Measurements from ENCODE around the gene RAB11B. TPM values are rescaled to one million over a fixed set of nuclear protein-coding genes. Genes with fewer than 3 reads are reported as not detected.
"Not testable (repeated sequence)": the region's sequence is repeated elsewhere in the genome, so short reads cannot be mapped to it uniquely, and the experiment has no call there.

RAB11B gene
- polyA plus RNA-seq, 1 donor from 2014 or later, result 71.1 TPM

GRCh38 chr19:8377598-8377997 lies 12.6 kb upstream of the RAB11B start:
- Histone ChIP-seq H2AFZ (ENCODE audit: low read depth, low read length) (no peak overlapping the region), H3K9ac (ENCODE audit: low read length) (no peak overlapping the region), H3K36me3 (ENCODE audit: insufficient read depth, low read length) (no peaks in the 10 kb centered on the region), H3K9me3 (ENCODE audit: low read length) (no peaks in the 10 kb centered on the region), H3F3A (ENCODE audit: insufficient read depth, low read length, poor library complexity, severe bottlenecking) (no peaks in the 10 kb centered on the region), H3K9me2 (ENCODE audit: insufficient read depth, low read length) (no peaks in the 10 kb centered on the region), H3K4me2 (ENCODE audit: low read length) (no peak overlapping the region), H3K27me3 (ENCODE audit: insufficient read depth, low read depth, low read length) (no peaks in the 10 kb centered on the region), H3K79me2 (replicated peaks; ENCODE audit: insufficient read depth, low read length) (no peaks in the 10 kb centered on the region), H4K20me1 (ENCODE audit: insufficient read depth) (no peaks in the 10 kb centered on the region), H3K27ac (ENCODE audit: low read length) (no peak overlapping the region), H3K4me3 (ENCODE audit: low read length) (no peak overlapping the region)
- TF ChIP-seq, protein P1, sequence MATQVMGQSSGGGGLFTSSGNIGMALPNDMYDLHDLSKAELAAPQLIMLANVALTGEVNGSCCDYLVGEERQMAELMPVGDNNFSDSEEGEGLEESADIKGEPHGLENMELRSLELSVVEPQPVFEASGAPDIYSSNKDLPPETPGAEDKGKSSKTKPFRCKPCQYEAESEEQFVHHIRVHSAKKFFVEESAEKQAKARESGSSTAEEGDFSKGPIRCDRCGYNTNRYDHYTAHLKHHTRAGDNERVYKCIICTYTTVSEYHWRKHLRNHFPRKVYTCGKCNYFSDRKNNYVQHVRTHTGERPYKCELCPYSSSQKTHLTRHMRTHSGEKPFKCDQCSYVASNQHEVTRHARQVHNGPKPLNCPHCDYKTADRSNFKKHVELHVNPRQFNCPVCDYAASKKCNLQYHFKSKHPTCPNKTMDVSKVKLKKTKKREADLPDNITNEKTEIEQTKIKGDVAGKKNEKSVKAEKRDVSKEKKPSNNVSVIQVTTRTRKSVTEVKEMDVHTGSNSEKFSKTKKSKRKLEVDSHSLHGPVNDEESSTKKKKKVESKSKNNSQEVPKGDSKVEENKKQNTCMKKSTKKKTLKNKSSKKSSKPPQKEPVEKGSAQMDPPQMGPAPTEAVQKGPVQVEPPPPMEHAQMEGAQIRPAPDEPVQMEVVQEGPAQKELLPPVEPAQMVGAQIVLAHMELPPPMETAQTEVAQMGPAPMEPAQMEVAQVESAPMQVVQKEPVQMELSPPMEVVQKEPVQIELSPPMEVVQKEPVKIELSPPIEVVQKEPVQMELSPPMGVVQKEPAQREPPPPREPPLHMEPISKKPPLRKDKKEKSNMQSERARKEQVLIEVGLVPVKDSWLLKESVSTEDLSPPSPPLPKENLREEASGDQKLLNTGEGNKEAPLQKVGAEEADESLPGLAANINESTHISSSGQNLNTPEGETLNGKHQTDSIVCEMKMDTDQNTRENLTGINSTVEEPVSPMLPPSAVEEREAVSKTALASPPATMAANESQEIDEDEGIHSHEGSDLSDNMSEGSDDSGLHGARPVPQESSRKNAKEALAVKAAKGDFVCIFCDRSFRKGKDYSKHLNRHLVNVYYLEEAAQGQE (IDR thresholded peaks at IDR 0.05; ENCODE audit: borderline replicate concordance), result no peak
- TF ChIP-seq TAF1 (IDR thresholded peaks at IDR 0.05; ENCODE audit: low read depth) (no peak), EP300 (conservative IDR thresholded peaks at IDR 0.05; ENCODE audit: poor library complexity, severe bottlenecking) (no peak), RAD21 (conservative IDR thresholded peaks at IDR 0.05) (no peak), EZH2 (IDR thresholded peaks at IDR 0.05; ENCODE audit: borderline replicate concordance, insufficient read depth, low read length, poor library complexity, severe bottlenecking) (no peak), MXI1 (conservative IDR thresholded peaks at IDR 0.05; ENCODE audit: poor library complexity, severe bottlenecking) (no peak)
- TF ChIP-seq, protein P2, sequence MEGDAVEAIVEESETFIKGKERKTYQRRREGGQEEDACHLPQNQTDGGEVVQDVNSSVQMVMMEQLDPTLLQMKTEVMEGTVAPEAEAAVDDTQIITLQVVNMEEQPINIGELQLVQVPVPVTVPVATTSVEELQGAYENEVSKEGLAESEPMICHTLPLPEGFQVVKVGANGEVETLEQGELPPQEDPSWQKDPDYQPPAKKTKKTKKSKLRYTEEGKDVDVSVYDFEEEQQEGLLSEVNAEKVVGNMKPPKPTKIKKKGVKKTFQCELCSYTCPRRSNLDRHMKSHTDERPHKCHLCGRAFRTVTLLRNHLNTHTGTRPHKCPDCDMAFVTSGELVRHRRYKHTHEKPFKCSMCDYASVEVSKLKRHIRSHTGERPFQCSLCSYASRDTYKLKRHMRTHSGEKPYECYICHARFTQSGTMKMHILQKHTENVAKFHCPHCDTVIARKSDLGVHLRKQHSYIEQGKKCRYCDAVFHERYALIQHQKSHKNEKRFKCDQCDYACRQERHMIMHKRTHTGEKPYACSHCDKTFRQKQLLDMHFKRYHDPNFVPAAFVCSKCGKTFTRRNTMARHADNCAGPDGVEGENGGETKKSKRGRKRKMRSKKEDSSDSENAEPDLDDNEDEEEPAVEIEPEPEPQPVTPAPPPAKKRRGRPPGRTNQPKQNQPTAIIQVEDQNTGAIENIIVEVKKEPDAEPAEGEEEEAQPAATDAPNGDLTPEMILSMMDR (IDR thresholded peaks at IDR 0.05; ENCODE audit: poor library complexity, severe bottlenecking), result no peak

DNA sequence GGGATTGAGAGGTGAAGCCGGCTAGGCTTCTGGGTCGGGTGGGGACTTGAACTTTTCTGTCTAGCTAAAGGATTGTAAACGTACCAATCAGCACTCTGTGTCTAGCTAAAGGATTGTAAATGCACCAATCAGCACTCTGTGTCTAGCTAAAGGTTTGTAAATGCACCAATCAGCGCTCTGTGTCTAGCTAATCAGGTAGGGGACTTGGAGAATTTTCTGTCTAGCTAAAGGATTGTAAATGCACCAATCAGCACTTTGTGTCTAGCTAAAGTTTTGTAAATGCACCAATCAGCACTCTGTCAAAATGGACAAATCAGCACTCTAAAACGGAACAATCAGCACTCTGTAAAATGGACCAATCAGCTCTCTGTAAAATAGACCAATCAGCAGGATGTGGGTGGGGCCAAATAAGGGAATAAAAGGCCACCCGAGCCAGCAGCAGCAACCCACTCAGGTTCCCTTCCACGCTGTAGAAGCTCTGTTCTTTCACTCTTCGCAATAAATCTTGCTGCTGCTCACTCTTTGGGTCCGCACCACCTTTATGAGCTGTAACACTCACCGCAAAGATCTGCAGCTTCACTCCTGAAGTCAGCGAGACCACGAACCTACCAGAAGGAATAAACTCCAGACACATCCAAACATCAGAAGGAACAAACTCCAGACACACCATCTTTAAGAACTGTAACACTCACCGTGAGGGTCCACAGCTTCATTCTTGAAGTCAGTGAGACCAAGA lies 10.8 kb upstream of the RAB11B start:
- H3K9ac ChIP-seq (ENCODE audit: low read length); H3K27ac ChIP-seq (ENCODE audit: low read length); H3K79me2 ChIP-seq (replicated peaks; ENCODE audit: insufficient read depth, low read length); H4K20me1 ChIP-seq (ENCODE audit: insufficient read depth); H3K27me3 ChIP-seq (ENCODE audit: insufficient read depth, low read depth, low read length); H3K9me3 ChIP-seq (ENCODE audit: low read length); H3K4me3 ChIP-seq (ENCODE audit: low read length); H3F3A ChIP-seq (ENCODE audit: insufficient read depth, low read length, poor library complexity, severe bottlenecking); H3K36me3 ChIP-seq (ENCODE audit: insufficient read depth, low read length); H3K9me2 ChIP-seq (ENCODE audit: insufficient read depth, low read length); H2AFZ ChIP-seq (ENCODE audit: low read depth, low read length); H3K4me2 ChIP-seq (ENCODE audit: low read length): not testable (repeated sequence)

GRCh38 chr19:8384569-8384968 lies 5.6 kb upstream of the RAB11B start:
- not testable (repeated sequence) for H3K9me3 ChIP-seq (ENCODE audit: low read length); H3K79me2 ChIP-seq (replicated peaks; ENCODE audit: insufficient read depth, low read length); H3K27ac ChIP-seq (ENCODE audit: low read length); H4K20me1 ChIP-seq (ENCODE audit: insufficient read depth); H3K9ac ChIP-seq (ENCODE audit: low read length); H3K4me2 ChIP-seq (ENCODE audit: low read length); H2AFZ ChIP-seq (ENCODE audit: low read depth, low read length); H3F3A ChIP-seq (ENCODE audit: insufficient read depth, low read length, poor library complexity, severe bottlenecking); H3K36me3 ChIP-seq (ENCODE audit: insufficient read depth, low read length); H3K27me3 ChIP-seq (ENCODE audit: insufficient read depth, low read depth, low read length); H3K4me3 ChIP-seq (ENCODE audit: low read length); H3K9me2 ChIP-seq (ENCODE audit: insufficient read depth, low read length)

- H3K4me3 ChIP-seq (ENCODE audit: low read length); H3K79me2 ChIP-seq (replicated peaks; ENCODE audit: insufficient read depth, low read length); H3K36me3 ChIP-seq (ENCODE audit: insufficient read depth, low read length); H3K9me2 ChIP-seq (ENCODE audit: insufficient read depth, low read length); H3K9ac ChIP-seq (ENCODE audit: low read length); H3K4me2 ChIP-seq (ENCODE audit: low read length); H3F3A ChIP-seq (ENCODE audit: insufficient read depth, low read length, poor library complexity, severe bottlenecking); H2AFZ ChIP-seq (ENCODE audit: low read depth, low read length); H3K27ac ChIP-seq (ENCODE audit: low read length); H3K27me3 ChIP-seq (ENCODE audit: insufficient read depth, low read depth, low read length); H4K20me1 ChIP-seq (ENCODE audit: insufficient read depth); H3K9me3 ChIP-seq (ENCODE audit: low read length): not testable (repeated sequence)
Measured at GRCh38 chr19:8385103-8385502, 5.1 kb upstream of the RAB11B start.

GRCh38 chr19:8385566-8385965 lies 4.6 kb upstream of the RAB11B start:
- not testable (repeated sequence) for H3K9me2 ChIP-seq (ENCODE audit: insufficient read depth, low read length); H3K27ac ChIP-seq (ENCODE audit: low read length); H3K27me3 ChIP-seq (ENCODE audit: insufficient read depth, low read depth, low read length); H3F3A ChIP-seq (ENCODE audit: insufficient read depth, low read length, poor library complexity, severe bottlenecking); H4K20me1 ChIP-seq (ENCODE audit: insufficient read depth); H3K4me3 ChIP-seq (ENCODE audit: low read length); H3K4me2 ChIP-seq (ENCODE audit: low read length); H3K79me2 ChIP-seq (replicated peaks; ENCODE audit: insufficient read depth, low read length); H3K36me3 ChIP-seq (ENCODE audit: insufficient read depth, low read length); H2AFZ ChIP-seq (ENCODE audit: low read depth, low read length); H3K9me3 ChIP-seq (ENCODE audit: low read length); H3K9ac ChIP-seq (ENCODE audit: low read length)

All from neural cell (in vitro differentiated cells).